Tibial nerve (tissue), 4 donors: ENCODE measurements around the gene TRIM28. TPM values are rescaled to one million over a fixed set of nuclear protein-coding genes. Genes with fewer than 3 reads are reported as not detected.

Experiments
- DNase-seq, 2 donors: peaks; one replicate each; pipeline ENCODE4 v3.0.0-alpha.2; 2019; ENCODE audit warnings: low spot score in 2 of 2
- H3K27ac ChIP-seq, 4 donors: fragments of 200-600 bp; sonication (generic) in 3 of 4; one replicate each; pipeline ENCODE4 v1.5.1; 2017 to 2019; ENCODE audit warnings: mild to moderate bottlenecking in 1 of 4
- H3K27me3 ChIP-seq, 2 donors: fragments of 200-600 bp; sonication (generic) in 1 of 2; one replicate each; pipeline versions ENCODE4 v1.5.1 to v1.6.0; 2017 to 2019
- H3K36me3 ChIP-seq, 3 donors: fragments of 200-600 bp; sonication (generic); one replicate each; pipeline ENCODE4 v1.5.1; 2018 to 2019
- H3K4me1 ChIP-seq, 4 donors: fragments of 200-600 bp; sonication (generic) in 3 of 4; one replicate each; pipeline ENCODE4 v1.5.1; 2017 to 2019
- H3K4me3 ChIP-seq, 4 donors: fragments of 200-600 bp; sonication (generic) in 3 of 4; one replicate each; pipeline ENCODE4 v1.5.1; 2017 to 2019; ENCODE audit warnings: mild to moderate bottlenecking in 1 of 4, moderate library complexity in 1 of 4
- H3K9me3 ChIP-seq, 4 donors: fragments of 200-600 bp; sonication (generic) in 3 of 4; one replicate each; pipeline ENCODE4 v1.5.1; 2017 to 2019
- POLR2A ChIP-seq, 2 donors: fragments of 450-650 bp; IDR thresholded peaks; one replicate each; pipeline ENCODE4 v1.6.1; 2017; ENCODE audit warnings: antibody characterized with exemption in 2 of 2, mild to moderate bottlenecking in 2 of 2, moderate library complexity in 2 of 2
- WGBS, 2 donors: methylation state at CpG; one replicate each; pipeline ENCODE4 v1.1.5; 2018; 5-methylcytosine and 5-hydroxymethylcytosine counted together
- small RNA-seq: library from RNA; depleted of rRNA; stranded (forward); fragments of <200 nt; gene quantifications from one replicate; pipeline ENCODE3, GENCODE V24; 2016
- total RNA-seq, 4 donors: library from RNA; depleted of rRNA; stranded (reverse); fragments of >200 nt; gene quantifications; one replicate each; pipeline ENCODE4 v1.1.0, GENCODE V29; 2016

TRIM28 gene
- total RNA-seq, 4 donors from 2014 or later: 136 to 299 (median 159) TPM

GRCh38 chr19:58586133-58586765, 42.4 kb downstream of the TRIM28 start:
- no peak for DNase-seq
- peaks cover 0 to 4% (median 2%) of the 10 kb centered on the region in 4 donors for H3K4me1 ChIP-seq
- H3K4me3 ChIP-seq: no peak overlapping the region

More at GRCh38 chr19:58586133-58586765, 42.4 kb downstream of the TRIM28 start:
- H3K27ac ChIP-seq: no peak overlapping the region
- TF ChIP-seq POLR2A (IDR thresholded peaks at IDR 0.05): no peak
- H3K36me3 ChIP-seq: peaks cover 0 to 36% (median 7%) of the 10 kb centered on the region in 3 donors
- no peaks in the 10 kb centered on the region for H3K9me3 ChIP-seq
- no peaks in the 10 kb centered on the region for H3K27me3 ChIP-seq
- WGBS, 2 donors: 94% methylated on average over 2 to 4 of the region's 4 CpGs

Small RNAs within 50 kb of the gene (small RNA-seq; reads per million reads assigned to genes)
- gene MIR6807: not detected
- gene RN7SL525P: not detected

Other genes starting within 250 kb of the TRIM28 start
- 10 to 100 TPM; 30.0 to 59.2 (median 45.9) TPM for gene ERVK3-1, start 238.7 kb upstream of the TRIM28 start, total RNA-seq
- gene ZSCAN22, start 217.1 kb upstream of the TRIM28 start, total RNA-seq: 1 to 10 TPM; 2.2 to 4.8 (median 4.2) TPM
- 100 to 1,000 TPM in 1 of 4 donors, 10 to 100 TPM in 3; 86.1 to 165 (median 97.6) TPM for gene A1BG, start 190.6 kb upstream of the TRIM28 start, total RNA-seq
- 1 to 10 TPM; 2.9 to 6.5 (median 3.9) TPM for gene ZNF497, start 181.3 kb upstream of the TRIM28 start, total RNA-seq
- 1 to 10 TPM; 1.3 to 6.9 (median 2.6) TPM for gene ZNF837, start 163.0 kb upstream of the TRIM28 start, total RNA-seq
- gene RPS5, start 156.8 kb upstream of the TRIM28 start, total RNA-seq: 1,000 to 10,000 TPM; 1,161 to 1,574 (median 1,263) TPM
- gene RNF225, start 148.4 kb upstream of the TRIM28 start, total RNA-seq: not detected
- gene ZNF584, start 135.4 kb upstream of the TRIM28 start, total RNA-seq: 10 to 100 TPM; 16.4 to 24.6 (median 20.9) TPM
- gene ZNF132, start 103.9 kb upstream of the TRIM28 start, total RNA-seq: 10 to 100 TPM in 2 of 4 donors, 1 to 10 TPM in 2; 5.0 to 12.6 (median 8.2) TPM
- gene ZNF324B, start 92.4 kb upstream of the TRIM28 start, total RNA-seq: 10 to 100 TPM; 13.6 to 23.4 (median 15.5) TPM
- gene ZNF324, start 77.0 kb upstream of the TRIM28 start, total RNA-seq: 10 to 100 TPM; 23.6 to 33.5 (median 30.2) TPM
- 10 to 100 TPM; 18.4 to 31.6 (median 26.2) TPM for gene ZNF446, start 67.7 kb upstream of the TRIM28 start, total RNA-seq
- gene SLC27A5, start 32.1 kb upstream of the TRIM28 start, total RNA-seq: 10 to 100 TPM; 10.5 to 17.7 (median 13.4) TPM
- 10 to 100 TPM in 3 of 4 donors, 1 to 10 TPM in 1; 9.8 to 16.5 (median 12.6) TPM for gene ZBTB45, start 24.3 kb upstream of the TRIM28 start, total RNA-seq
- 100 to 1,000 TPM in 3 of 4 donors, 10 to 100 TPM in 1; 90.0 to 146 (median 128) TPM for gene CHMP2A, start 11.0 kb downstream of the TRIM28 start, total RNA-seq
- gene UBE2M, start 14.5 kb downstream of the TRIM28 start, total RNA-seq: 10 to 100 TPM; 18.4 to 38.2 (median 29.4) TPM
- gene MZF1, start 29.3 kb downstream of the TRIM28 start, total RNA-seq: 10 to 100 TPM; 41.6 to 88.8 (median 52.5) TPM